Stimulated activated CD8-positive, alpha-beta memory T cell treated with anti-CD3 and anti-CD28 coated beads, Interleukin-4, amount 100 ng/mL, for 24 hours (primary cell): ENCODE data around the gene NDUFB10.

Source experiments
- DNase-seq: peaks from one replicate; pipeline ENCODE4 v3.0.0-alpha.2; 2020; ENCODE audit warnings: low read depth

Gene NDUFB10

GRCh38 chr16:2002406-2003230 lies 43.3 kb downstream of the NDUFB10 start:
- DNase-seq, result no peak

- no peak for DNase-seq
These were observed 44.0 kb downstream of the NDUFB10 start for GRCh38 chr16:2003231-2003826.

- DNase-seq, result peak; percentile 84
These were observed 44.7 kb downstream of the NDUFB10 start for GRCh38 chr16:2003827-2004641.

- no peak for DNase-seq
These were observed 45.6 kb downstream of the NDUFB10 start for GRCh38 chr16:2004795-2005517.

GRCh38 chr16:2005646-2006045 lies 46.3 kb downstream of the NDUFB10 start:
- no peak for DNase-seq

- DNase-seq, result no peak
These were observed 47.0 kb downstream of the NDUFB10 start for GRCh38 chr16:2006317-2006716.

GRCh38 chr16:2007081-2007836 lies 47.9 kb downstream of the NDUFB10 start:
- no peak for DNase-seq

GRCh38 chr16:2008009-2008526 lies 48.7 kb downstream of the NDUFB10 start:
- DNase-seq, result no peak

- DNase-seq, result no peak
These were observed 49.4 kb downstream of the NDUFB10 start for GRCh38 chr16:2008631-2009163.

GRCh38 chr16:2009164-2009711 lies 49.9 kb downstream of the NDUFB10 start:
- no peak for DNase-seq

- DNase-seq, result peak; percentile 71
These were observed 50.6 kb downstream of the NDUFB10 start, which contains the start of gene ZNF598 for GRCh38 chr16:2009791-2010510. Gene ZNF598 (minus strand): TSS chr16:2009821.
